GM23338 (cell line): Measurements from ENCODE around the gene EPHA3. TPM values are rescaled to one million over a fixed set of nuclear protein-coding genes. Genes with fewer than 3 reads are reported as not detected.

Experiments used
- ATAC-seq: fragments of 200-7000 bp; cut with Tn5 transposase; 3 replicates; pipeline ENCODE4 v1.9.1; 2020
- DNase-seq: peaks from one replicate; pipeline ENCODE4 v3.0.0-alpha.2; 2015; ENCODE audit warnings: low spot score
- H2AFZ ChIP-seq: fragments of 200-600 bp; sonication (generic); 2 replicates; pipeline ENCODE4 v1.8.0; 2016; ENCODE audit warnings: antibody characterized with exemption, mild to moderate bottlenecking, moderate library complexity
- H3F3A ChIP-seq: fragments of 200-600 bp; sonication (generic); replicated peaks from 2 replicates; pipeline ENCODE4 v1.8.0; 2017; ENCODE audit warnings: antibody characterized with exemption, mixed run types, low read depth
- H3K27ac ChIP-seq: fragments of 200-600 bp; sonication (generic); 2 replicates; pipeline ENCODE4 v1.6.1; 2016; ENCODE audit warnings: low read depth
- H3K27me3 ChIP-seq: fragments of 200-600 bp; sonication (generic); 2 replicates; pipeline ENCODE4 v1.8.0; 2016; ENCODE audit warnings: mild to moderate bottlenecking, mixed run types, moderate library complexity; ENCODE audit not compliant: insufficient read depth
- H3K36me3 ChIP-seq: fragments of 200-600 bp; sonication (generic); 2 replicates; pipeline ENCODE4 v1.8.0; 2016; ENCODE audit warnings: mild to moderate bottlenecking; ENCODE audit not compliant: insufficient read depth
- H3K4me1 ChIP-seq: fragments of 200-600 bp; sonication (generic); 2 replicates; pipeline ENCODE4 v1.8.0; 2016; ENCODE audit warnings: mild to moderate bottlenecking, moderate library complexity; ENCODE audit not compliant: insufficient read depth
- H3K4me2 ChIP-seq: fragments of 200-600 bp; sonication (generic); 2 replicates; pipeline ENCODE4 v1.7.1; 2017; ENCODE audit warnings: mixed run types
- H3K4me3 ChIP-seq: fragments of 200-600 bp; sonication (generic); 2 replicates; pipeline ENCODE4 v1.6.1; 2016; ENCODE audit warnings: mixed run types
- H3K79me2 ChIP-seq: fragments of 200-600 bp; sonication (generic); replicated peaks from 2 replicates; pipeline ENCODE4 v1.8.0; 2017; ENCODE audit warnings: mild to moderate bottlenecking; ENCODE audit not compliant: insufficient read depth
- H3K9me2 ChIP-seq: fragments of 200-600 bp; sonication (generic); 2 replicates; pipeline ENCODE4 v1.8.0; 2017; ENCODE audit not compliant: insufficient read depth
- H4K20me1 ChIP-seq: fragments of 200-600 bp; sonication (generic); replicated peaks from 2 replicates; pipeline ENCODE4 v1.8.0; 2017; ENCODE audit warnings: mild to moderate bottlenecking; ENCODE audit not compliant: insufficient read depth
- H3K27ac Mint-ChIP-seq: 2 replicates; pipeline ENCODE4 v1.8.0; 2020; ENCODE audit warnings: inconsistent platforms, mild to moderate bottlenecking, moderate library complexity, mixed read lengths
- H3K27me3 Mint-ChIP-seq: 3 replicates; pipeline ENCODE4 v1.8.0; 2022; ENCODE audit warnings: low read depth, mild to moderate bottlenecking, moderate library complexity, mixed read lengths, inconsistent platforms; ENCODE audit not compliant: insufficient read depth, poor library complexity
- H3K36me3 Mint-ChIP-seq: 3 replicates; pipeline ENCODE4 v1.8.0; 2021; ENCODE audit warnings: low read depth, mild to moderate bottlenecking, inconsistent platforms, moderate library complexity, mixed read lengths
- H3K4me1 Mint-ChIP-seq: 3 replicates; pipeline ENCODE4 v1.8.0; 2020; ENCODE audit warnings: mild to moderate bottlenecking, inconsistent platforms, mixed read lengths
- H3K4me3 Mint-ChIP-seq: 3 replicates; pipeline ENCODE4 v1.8.0; 2021; ENCODE audit warnings: moderate library complexity, mild to moderate bottlenecking, inconsistent platforms, mixed read lengths
- H3K9me3 Mint-ChIP-seq: 3 replicates; pipeline ENCODE4 v1.8.0; 2020; ENCODE audit warnings: moderate library complexity, mild to moderate bottlenecking, inconsistent platforms, mixed read lengths
- CREB1 ChIP-seq: fragments of 250-450 bp; sonication (Bioruptor Pico); IDR thresholded peaks from 2 replicates; pipeline ENCODE4 v1.5.0; 2020; ENCODE audit warnings: low read depth, mild to moderate bottlenecking, moderate library complexity
- CTCF ChIP-seq, 2 experiments: fragments of 200-600 bp in 1 of 2; sonication (generic) in 1 of 2; conservative IDR thresholded peaks; 2 replicates each; pipeline versions ENCODE4 v1.5.1 to v1.6.1; 2016 to 2017; ENCODE audit warnings: antibody characterized with exemption in 2 of 2, low read depth in 2 of 2, mild to moderate bottlenecking in 2 of 2, moderate library complexity in 1 of 2
- ETS1 ChIP-seq: IDR thresholded peaks from 2 replicates; pipeline ENCODE4 v1.6.1; 2016; ENCODE audit warnings: antibody characterized with exemption
- EZH2 ChIP-seq: fragments of 200-600 bp; sonication (generic); IDR thresholded peaks from one replicate; pipeline ENCODE4 v1.8.0; 2017; ENCODE audit warnings: antibody characterized with exemption, mild to moderate bottlenecking, low read depth; ENCODE audit not compliant: unreplicated experiment
- EZH2phosphoT487 ChIP-seq: fragments of 200-600 bp; sonication (generic); IDR thresholded peaks from one replicate; pipeline ENCODE4 v1.8.1; 2018; ENCODE audit warnings: antibody characterized with exemption; ENCODE audit not compliant: unreplicated experiment
- JUNB ChIP-seq: IDR thresholded peaks from one replicate; pipeline ENCODE4 v1.6.1; 2016; ENCODE audit warnings: antibody characterized with exemption; ENCODE audit not compliant: unreplicated experiment
- NANOG ChIP-seq: IDR thresholded peaks from 2 replicates; pipeline ENCODE4 v1.6.1; 2016; ENCODE audit warnings: antibody characterized with exemption, borderline replicate concordance
- POLR2AphosphoS5 ChIP-seq: IDR thresholded peaks from 2 replicates; pipeline ENCODE4 v1.6.1; 2016; ENCODE audit warnings: antibody characterized with exemption, low read depth
- REST ChIP-seq: IDR thresholded peaks from one replicate; pipeline ENCODE4 v1.6.1; 2018; ENCODE audit warnings: antibody characterized with exemption; ENCODE audit not compliant: unreplicated experiment
- STAT1 ChIP-seq: IDR thresholded peaks from one replicate; pipeline ENCODE4 v1.6.1; 2016; ENCODE audit warnings: antibody characterized with exemption; ENCODE audit not compliant: unreplicated experiment
- ZNF114 ChIP-seq: fragments of 250-450 bp; sonication (Bioruptor Pico); IDR thresholded peaks from 2 replicates; pipeline ENCODE4 v1.5.0; 2020; ENCODE audit warnings: mild to moderate bottlenecking, moderate library complexity
- ZNF331 ChIP-seq: fragments of 250-450 bp; sonication (Bioruptor Pico); IDR thresholded peaks from 2 replicates; pipeline ENCODE4 v1.5.0; 2020; ENCODE audit warnings: low read depth, mild to moderate bottlenecking, moderate library complexity
- ZNF462 ChIP-seq: fragments of 250-450 bp; sonication (Bioruptor Pico); IDR thresholded peaks from 2 replicates; pipeline ENCODE4 v1.5.0; 2020; ENCODE audit warnings: mild to moderate bottlenecking, moderate library complexity
- polyA plus RNA-seq: library from polyadenylated mRNA; unstranded; fragments of >200 nt; fragmentation: Nextera tagmentation; extraction: Ambion mirVana; gene quantifications from 2 replicates; pipeline ENCODE4 v1.2.1, GENCODE V29; 2016
- total RNA-seq: library from RNA; depleted of rRNA; stranded (reverse); fragments of >200 nt; shearing (Covaris generic); gene quantifications from 2 replicates; pipeline ENCODE4 v1.2.3, GENCODE V29; 2014

The EPHA3 gene
- total and polyA plus RNA-seq, 2 experiments from 2014 or later: 0.05 to 0.21 TPM

GRCh38 chr3:89315750-89316470 is 208.5 kb downstream of the EPHA3 start:
- no peaks in the 10 kb centered on the region for H3K4me1 ChIP-seq
- no peaks in the 10 kb centered on the region for H3K79me2 ChIP-seq
- Mint-ChIP-seq H3K4me1 (no peaks in the 10 kb centered on the region), H3K9me3 (no peaks in the 10 kb centered on the region), H3K36me3 (no peaks in the 10 kb centered on the region), H3K27ac (no peak overlapping the region), H3K4me3 (no peak overlapping the region), H3K27me3 (no peaks in the 10 kb centered on the region)
- DNase-seq (no peak), ATAC-seq (no peak)
- H4K20me1 ChIP-seq: no peaks in the 10 kb centered on the region
- no peak overlapping the region for H2AFZ ChIP-seq
- TF ChIP-seq REST (no peak), EZH2phosphoT487 (no peak), EZH2 (no peak), ETS1 (no peak), CTCF (conservative IDR thresholded peaks at IDR 0.05; ENCODE audit: low read depth in 2 of 2) (no peak), NANOG (no peak), JUNB (no peak), ZNF462 (no peak), ZNF114 (CRISPR knock-in tag) (no peak), CREB1 (CRISPR knock-in tag) (no peak), POLR2AphosphoS5 (no peak), STAT1 (no peak), ZNF331 (no peak)
- no peak overlapping the region for H3K4me2 ChIP-seq
- no peaks in the 10 kb centered on the region for H3K9me2 ChIP-seq
- no peaks in the 10 kb centered on the region for H3K27me3 ChIP-seq
- no peaks in the 10 kb centered on the region for H3F3A ChIP-seq
- H3K27ac ChIP-seq: no peak overlapping the region
- H3K36me3 ChIP-seq: no peaks in the 10 kb centered on the region
- no peak overlapping the region for H3K4me3 ChIP-seq
